Small intestine (tissue), 7 donors: ENCODE results near the gene NAP1L4. TPM values are rescaled to one million over a fixed set of nuclear protein-coding genes. Genes with fewer than 3 reads are reported as not detected.
"Not testable (repeated sequence)": the region's sequence is repeated elsewhere in the genome, so short reads cannot be mapped to it uniquely, and the experiment has no call there.

Experiments
- DNase-seq, 2 donors: peaks; one replicate each; pipeline versions ENCODE4 v3.0.0 to v3.0.0-alpha.2; 2013
- FAIRE-seq: peaks from 2 replicates; lab custom pipeline; 2012; peaks lifted over from hg19 to GRCh38; lab: Jason Lieb, UNC
- H3K27ac ChIP-seq, 3 donors: one replicate each; pipeline ENCODE4 v1.5.1; 2013; ENCODE audit warnings: low read length in 2 of 3, mild to moderate bottlenecking in 2 of 3, control low read depth in 1 of 3, inconsistent platforms in 1 of 3, low read depth in 1 of 3, moderate library complexity in 1 of 3
- H3K27me3 ChIP-seq, 3 donors: one replicate each; pipeline ENCODE4 v1.6.1; 2013; ENCODE audit warnings: low read length in 3 of 3, inconsistent platforms in 1 of 3; ENCODE audit not compliant: control insufficient read depth in 3 of 3, insufficient read depth in 3 of 3
- H3K36me3 ChIP-seq, 3 donors: one replicate each; pipeline ENCODE4 v1.6.1; 2013; ENCODE audit warnings: low read length in 3 of 3, inconsistent platforms in 1 of 3, low read depth in 1 of 3, mild to moderate bottlenecking in 1 of 3, moderate library complexity in 1 of 3; ENCODE audit not compliant: control insufficient read depth in 3 of 3, insufficient read depth in 2 of 3
- H3K4me1 ChIP-seq, 3 donors: one replicate each; pipeline ENCODE4 v1.6.1; 2013; ENCODE audit warnings: low read length in 2 of 3, inconsistent platforms in 1 of 3, low read depth in 1 of 3, mild to moderate bottlenecking in 1 of 3, moderate library complexity in 1 of 3; ENCODE audit not compliant: control insufficient read depth in 3 of 3, insufficient read depth in 2 of 3
- H3K4me3 ChIP-seq, 3 donors: one replicate each; pipeline ENCODE4 v1.5.1; 2013; ENCODE audit warnings: low read length in 3 of 3, control low read depth in 1 of 3, inconsistent platforms in 1 of 3, low read depth in 1 of 3, mild to moderate bottlenecking in 1 of 3, moderate library complexity in 1 of 3
- H3K9me3 ChIP-seq, 2 donors: one replicate each; pipeline ENCODE4 v1.6.1; 2013; ENCODE audit warnings: low read depth in 1 of 2, low read length in 1 of 2; ENCODE audit not compliant: control insufficient read depth in 2 of 2, insufficient read depth in 1 of 2
- WGBS, 3 donors: extraction: QIAGEN DNeasy Blood & Tissue Kit; methylation state at CpG; one replicate each; pipeline ENCODE4 v1.1.7; 2013; 5-methylcytosine and 5-hydroxymethylcytosine counted together
- polyA plus RNA-seq, 4 donors: library from polyadenylated mRNA; stranded (reverse) in 3 of 4; unstranded in 1 of 4; fragments of 200-250 nt in 3 of 4; fragments of 120-200 nt in 1 of 4; gene quantifications; one replicate each; pipeline versions ENCODE4 v1.2.1 to v1.2.3, GENCODE V29; 2013
- donor health status: healthy with polysubstance abuse.
- donor health status: control.
- donor health status: control.
- donor health status: Bipolar disorder and iron deficiency.
- donor health status: healthy.

The NAP1L4 gene
- polyA plus RNA-seq, 4 donors = 75.1 to 108 (median 84.6) TPM

DNA sequence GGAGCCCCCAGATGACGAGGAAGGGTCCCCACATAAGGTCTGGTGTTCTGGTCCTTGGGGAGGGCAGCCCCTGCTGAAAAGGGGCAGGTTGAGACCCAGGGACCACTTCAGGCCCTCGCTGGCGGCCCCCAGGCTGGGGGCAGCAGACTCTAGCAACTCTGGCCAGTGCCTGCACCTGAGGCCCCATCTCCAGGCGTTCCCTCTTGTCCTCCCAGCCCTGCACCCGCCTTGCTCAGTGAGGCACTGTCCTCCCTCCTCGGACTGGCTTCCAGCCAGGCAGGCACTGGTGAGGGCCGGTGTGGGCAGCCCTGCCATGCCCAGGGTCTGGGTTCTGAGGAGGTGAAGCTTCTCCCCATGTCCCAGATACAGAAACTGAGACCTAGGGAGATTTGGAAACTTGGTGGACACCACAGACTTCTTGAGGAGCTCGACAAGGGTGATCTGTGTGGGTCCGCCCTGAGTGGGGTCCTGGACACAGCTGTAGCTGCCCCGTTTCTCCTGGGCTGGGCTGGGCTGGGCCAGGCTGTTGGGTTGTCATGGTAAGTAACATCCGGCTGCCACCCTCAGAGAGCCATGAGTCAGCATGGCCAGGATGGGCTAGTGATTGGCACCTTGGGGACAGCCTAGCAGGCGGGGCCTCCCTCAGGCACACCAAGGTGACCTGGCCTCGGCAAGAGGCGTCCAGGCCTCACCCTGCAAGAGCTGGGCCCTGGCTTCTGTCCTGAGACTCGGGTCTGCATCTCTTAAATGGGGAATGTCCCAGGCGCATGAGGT is 51.8 kb downstream of the NAP1L4 start:
- WGBS, 3 donors = 17 to 50% (median 38%) methylated on average over 15 to 16 of the region's 16 CpGs
- Histone ChIP-seq H3K27ac (peak overlapping the region in 2 of 3 donors; percentile 73 to 82), H3K9me3 (peaks cover 0 to 25% of the 10 kb centered on the region in 2 donors), H3K27me3 (no peaks in the 10 kb centered on the region), H3K4me1 (peaks cover 0 to 23% (median 6%) of the 10 kb centered on the region in 3 donors), H3K4me3 (no peak overlapping the region), H3K36me3 (peaks cover 0 to 29% (median 0%) of the 10 kb centered on the region in 3 donors)
- DNase-seq (peak; percentile 36 to 94), FAIRE-seq (no peak)

DNA sequence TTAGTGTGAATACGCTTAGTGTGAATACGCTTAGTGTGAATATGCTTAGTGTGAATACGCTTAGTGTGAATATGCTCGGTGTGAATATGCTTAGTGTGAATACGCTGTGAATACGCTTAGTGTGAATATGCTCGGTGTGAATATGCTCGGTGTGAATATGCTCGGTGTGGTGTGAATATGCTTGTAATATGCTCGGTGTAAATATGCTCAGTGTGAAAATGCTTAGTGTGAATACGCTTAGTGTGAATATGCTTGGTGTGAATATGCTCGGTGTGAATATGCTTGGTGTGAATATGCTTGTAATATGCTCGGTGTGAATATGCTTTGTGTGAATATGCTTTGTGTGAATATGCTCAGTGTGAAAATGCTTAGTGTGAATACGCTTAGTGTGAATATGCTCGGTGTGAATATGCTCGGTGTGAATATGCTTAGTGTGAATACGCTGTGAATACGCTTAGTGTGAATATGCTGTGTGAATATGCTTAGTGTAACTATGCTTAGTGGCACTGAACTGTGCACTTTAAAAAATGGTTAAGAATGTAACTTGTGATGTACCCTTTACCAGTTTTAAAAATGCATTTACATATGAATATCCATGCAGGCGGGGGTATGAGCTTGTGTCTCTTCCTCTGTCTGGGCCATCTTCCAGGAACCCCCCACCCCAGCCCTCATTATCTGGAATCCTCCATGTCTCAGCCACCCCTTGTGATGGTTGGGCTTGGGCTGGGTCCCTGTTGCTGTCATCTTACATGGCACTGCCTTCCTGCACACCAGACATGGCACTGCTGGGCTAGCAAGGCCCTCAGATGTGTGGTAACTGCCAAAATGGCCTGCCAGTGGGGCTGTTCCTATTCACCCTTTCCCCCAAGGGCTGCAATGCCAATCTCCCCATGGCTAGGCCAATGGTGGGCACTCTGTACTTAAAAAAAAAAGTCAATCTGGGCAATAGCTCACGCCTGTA is 53.4 kb downstream of the NAP1L4 start:
- DNase-seq, FAIRE-seq: not testable (repeated sequence)

DNA sequence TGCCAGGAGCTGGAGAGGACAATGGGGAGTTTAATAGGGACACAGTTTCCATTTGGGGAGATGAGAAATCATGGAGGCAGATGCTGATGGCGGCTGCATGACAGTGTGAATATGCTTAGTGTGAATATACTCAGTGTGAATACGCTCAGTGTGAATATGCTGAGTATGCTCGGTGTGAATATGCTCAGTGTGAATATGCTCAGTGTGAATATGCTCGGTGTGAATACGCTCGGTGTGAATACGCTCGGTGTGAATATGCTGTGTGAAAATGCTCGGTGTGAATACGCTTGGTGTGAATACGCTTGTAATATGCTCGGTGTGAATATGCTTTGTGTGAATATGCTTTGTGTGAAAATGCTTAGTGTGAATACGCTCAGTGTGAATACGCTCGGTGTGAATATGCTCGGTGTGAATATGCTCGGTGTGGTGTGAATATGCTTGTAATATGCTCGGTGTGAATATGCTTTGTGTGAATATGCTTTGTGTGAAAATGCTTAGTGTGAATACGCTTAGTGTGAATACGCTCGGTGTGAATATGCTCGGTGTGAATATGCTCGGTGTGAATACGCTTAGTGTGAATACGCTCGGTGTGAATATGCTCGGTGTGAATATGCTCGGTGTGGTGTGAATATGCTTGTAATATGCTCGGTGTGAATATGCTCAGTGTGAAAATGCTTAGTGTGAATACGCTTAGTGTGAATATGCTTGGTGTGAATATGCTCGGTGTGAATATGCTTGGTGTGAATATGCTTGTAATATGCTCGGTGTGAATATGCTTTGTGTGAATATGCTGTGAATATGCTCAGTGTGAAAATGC is 54.3 kb downstream of the NAP1L4 start:
- H3K27me3 ChIP-seq, H3K27ac ChIP-seq, DNase-seq, FAIRE-seq, H3K36me3 ChIP-seq, H3K4me3 ChIP-seq: not testable (repeated sequence)
- Histone ChIP-seq H3K4me1 (peaks cover 0 to 15% (median 6%) of the 10 kb centered on the region in 3 donors), H3K9me3 (peaks cover 0 to 25% of the 10 kb centered on the region in 2 donors)
- 90 to 95% (median 92%) methylated on average over 31 to 32 of the region's 32 CpGs for WGBS, 3 donors

More for the DNA sequence above, 53.4 kb downstream of the NAP1L4 start:
- H3K4me1 ChIP-seq = peaks cover 0 to 15% (median 6%) of the 10 kb centered on the region in 3 donors
- WGBS, 3 donors = 89 to 92% (median 92%) methylated on average over 19 to 20 of the region's 20 CpGs
- not testable (repeated sequence) for H3K4me3 ChIP-seq, H3K27ac ChIP-seq, H3K27me3 ChIP-seq
- peaks cover 0 to 25% of the 10 kb centered on the region in 2 donors for H3K9me3 ChIP-seq
- peaks cover 0 to 13% (median 0%) of the 10 kb centered on the region in 3 donors for H3K36me3 ChIP-seq

DNA sequence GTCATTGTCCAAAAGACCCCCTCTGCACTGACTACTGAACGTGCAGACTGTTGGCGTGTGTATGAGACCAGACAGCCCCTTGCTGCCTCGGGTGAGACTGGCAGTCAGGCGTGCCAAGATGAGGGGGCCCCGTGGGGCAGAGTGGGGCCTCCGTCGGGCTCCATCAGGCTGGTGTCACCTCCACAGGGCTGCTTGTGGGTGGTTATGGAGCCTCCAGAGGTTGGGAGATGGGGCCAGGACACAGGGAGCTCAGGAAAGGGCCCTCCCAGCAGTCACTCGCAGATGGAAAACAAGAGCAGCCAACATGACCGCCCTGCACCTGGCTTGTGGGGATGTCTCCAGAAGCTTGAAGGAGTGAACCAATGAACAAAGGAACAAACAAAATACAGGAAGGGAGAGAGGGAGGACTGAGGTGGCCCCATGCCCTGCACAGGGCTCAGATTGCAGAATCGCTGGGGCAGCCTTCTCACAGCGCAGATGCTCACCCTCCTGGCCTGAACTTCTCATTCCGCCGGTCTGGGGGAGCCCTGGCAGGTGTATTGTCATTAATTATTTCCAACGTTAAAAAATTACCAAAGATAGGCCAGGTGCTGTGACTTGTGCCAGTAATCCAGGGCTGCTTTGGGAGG is 57.4 kb downstream of the NAP1L4 start:
- H3K9me3 ChIP-seq = peaks cover 0 to 24% of the 10 kb centered on the region in 2 donors
- H3K4me1 ChIP-seq = peaks cover 0 to 10% (median 0%) of the 10 kb centered on the region in 3 donors
- no peaks in the 10 kb centered on the region for H3K36me3 ChIP-seq
- H3K4me3 ChIP-seq = no peak overlapping the region
- WGBS, 3 donors = 74 to 86% (median 82%) methylated on average over 14 of the region's 14 CpGs
- FAIRE-seq = no peak
- DNase-seq = no peak
- H3K27me3 ChIP-seq = peaks cover 0 to 16% (median 0%) of the 10 kb centered on the region in 3 donors
- no peak overlapping the region for H3K27ac ChIP-seq

DNA sequence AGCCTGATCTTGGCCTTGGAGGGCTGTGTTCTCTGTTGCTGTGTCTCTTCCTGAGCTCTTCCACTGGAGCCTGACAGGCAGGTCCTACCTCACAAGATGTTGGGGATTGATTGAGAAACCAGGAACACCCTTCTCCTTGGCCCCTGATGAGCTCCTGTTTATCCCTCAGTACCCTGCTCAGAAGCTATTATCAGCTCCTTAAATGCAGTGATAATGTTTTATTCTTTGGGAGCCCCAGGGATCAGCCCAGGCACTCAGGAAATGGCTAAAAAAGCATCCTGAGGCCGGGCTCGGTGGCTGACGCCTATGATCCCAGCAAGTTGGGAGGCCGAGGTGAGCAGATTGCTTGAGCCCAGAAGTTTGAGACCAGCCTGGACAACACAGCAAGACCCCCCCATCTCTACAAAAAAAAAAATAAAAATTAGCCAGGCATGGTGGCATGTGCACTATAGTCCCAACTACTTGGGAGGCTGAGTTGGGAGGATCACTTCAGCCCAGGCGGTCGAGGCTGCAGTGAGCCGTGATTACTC is 58.0 kb downstream of the NAP1L4 start:
- H3K4me1 ChIP-seq = peaks cover 0 to 12% (median 0%) of the 10 kb centered on the region in 3 donors
- H3K36me3 ChIP-seq = no peaks in the 10 kb centered on the region
- DNase-seq (no peak), FAIRE-seq (no peak)
- no peak overlapping the region for H3K27ac ChIP-seq
- no peak overlapping the region for H3K4me3 ChIP-seq
- H3K27me3 ChIP-seq = peaks cover 0 to 19% (median 0%) of the 10 kb centered on the region in 3 donors
- WGBS, 3 donors = 91 to 94% (median 94%) methylated on average over 7 of the region's 7 CpGs
- H3K9me3 ChIP-seq = peaks cover 0 to 18% of the 10 kb centered on the region in 2 donors

DNA sequence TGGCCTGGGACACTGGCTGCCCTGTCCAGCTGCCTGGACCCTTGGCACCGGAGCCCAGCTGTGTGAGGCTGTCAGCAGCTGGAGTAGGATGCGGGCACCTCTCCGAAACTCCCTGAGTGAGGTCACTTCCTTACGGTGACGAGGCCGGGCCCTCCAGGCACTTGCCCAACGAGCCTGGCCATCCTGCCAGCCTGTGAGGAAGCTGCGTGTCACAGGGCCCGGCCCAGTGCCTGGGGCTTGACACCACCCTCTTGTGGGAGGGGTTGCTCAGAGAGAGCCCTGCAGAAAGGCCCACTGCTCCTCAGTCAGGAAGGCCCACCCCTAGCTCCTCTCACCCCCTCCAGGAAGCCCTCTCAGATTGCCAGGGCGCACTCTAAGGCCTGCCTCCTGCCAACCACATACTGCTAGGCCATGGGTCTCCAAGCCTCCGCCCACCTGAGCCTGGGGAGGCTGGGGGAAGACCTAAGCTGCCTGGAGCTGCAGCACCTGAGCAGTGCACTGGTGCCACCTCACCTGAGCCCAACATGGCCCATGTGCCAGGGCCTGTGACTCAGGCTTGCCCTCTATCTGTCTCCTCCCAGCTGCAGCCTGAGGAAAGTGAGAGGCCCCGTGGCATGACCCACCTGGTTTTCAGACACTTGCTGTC is 58.6 kb downstream of the NAP1L4 start:
- no peak overlapping the region for H3K4me3 ChIP-seq
- 43 to 48% (median 43%) methylated on average over 10 to 12 of the region's 12 CpGs for WGBS, 3 donors
- no peak overlapping the region for H3K27ac ChIP-seq
- no peaks in the 10 kb centered on the region for H3K36me3 ChIP-seq
- peaks cover 0 to 24% (median 0%) of the 10 kb centered on the region in 3 donors for H3K27me3 ChIP-seq
- DNase-seq (peak in 1 of 2 donors; percentile 35), FAIRE-seq (no peak)
- H3K4me1 ChIP-seq = peaks cover 0 to 15% (median 0%) of the 10 kb centered on the region in 3 donors
- peaks cover 0 to 13% of the 10 kb centered on the region in 2 donors for H3K9me3 ChIP-seq

DNA sequence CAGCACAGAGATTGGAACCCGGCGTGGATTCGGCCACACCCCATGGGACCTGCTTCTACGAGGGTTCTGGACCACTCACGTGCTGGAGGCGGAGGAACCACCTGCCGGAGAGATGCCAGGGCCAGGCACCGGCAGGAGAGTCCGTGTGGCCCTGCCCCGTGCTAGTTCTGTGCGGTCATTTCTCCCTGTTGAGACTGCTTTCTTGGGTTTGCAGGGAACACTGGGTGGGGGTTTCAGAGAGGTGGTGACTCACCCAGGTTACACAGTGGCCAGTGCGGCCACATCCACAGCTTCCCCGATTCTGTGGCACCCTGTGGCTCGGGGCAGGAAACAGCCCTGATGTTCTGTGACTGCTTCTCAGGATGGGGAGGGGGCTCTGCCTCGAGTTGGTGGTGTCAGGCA is 59.3 kb downstream of the NAP1L4 start:
- Histone ChIP-seq H3K4me3 (no peak overlapping the region), H3K36me3 (no peaks in the 10 kb centered on the region), H3K27me3 (peaks cover 0 to 30% (median 0%) of the 10 kb centered on the region in 3 donors), H3K4me1 (peaks cover 0 to 20% (median 0%) of the 10 kb centered on the region in 3 donors), H3K9me3 (peaks cover 0 to 12% of the 10 kb centered on the region in 2 donors), H3K27ac (no peak overlapping the region)
- FAIRE-seq = no peak
- 64 to 68% (median 67%) methylated on average over 14 to 15 of the region's 15 CpGs for WGBS, 3 donors
- no peak for DNase-seq
